Body of pancreas (tissue), 4 donors: ENCODE data around the gene CCDC90B.
A peak's percentile ranks its signal among the peaks of the same experiment; 100 is the strongest.

Experiments used
- POLR2A ChIP-seq, 3 donors: fragments of 450-650 bp; IDR thresholded peaks; one replicate each; pipeline ENCODE4 v1.6.1; 2016; ENCODE audit warnings: antibody characterized with exemption in 3 of 3, mild to moderate bottlenecking in 2 of 3
- TF ChIP-seq, protein P1 (sequence below), 7 experiments: fragments of 450-650 bp in 4 of 7; fragments of 200-600 bp in 3 of 7; sonication (generic) in 3 of 7; IDR thresholded peaks; one replicate each; pipeline ENCODE4 v1.5.1; 2016 to 2019; ENCODE audit warnings: antibody characterized with exemption in 7 of 7

DNA sequence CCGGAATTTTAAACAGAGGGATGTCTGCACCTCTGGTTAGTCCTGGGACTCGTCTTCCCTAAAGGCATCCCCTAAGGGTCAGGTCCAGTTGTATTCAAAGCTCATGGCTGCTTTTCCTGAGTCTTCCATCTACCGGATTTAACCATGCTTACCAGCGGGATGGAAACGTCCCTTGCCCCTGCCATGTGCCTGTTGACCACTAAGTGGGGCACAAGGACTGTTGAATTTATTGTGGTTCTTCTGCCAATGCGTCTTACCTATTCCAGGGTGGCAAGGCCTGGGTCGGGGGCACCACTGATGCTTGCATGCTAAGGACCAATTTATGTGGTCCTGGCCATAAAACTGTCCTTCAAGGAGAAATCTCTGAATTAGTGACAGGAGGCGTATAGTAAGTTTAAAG lies 67.1 kb downstream of the CCDC90B start:
- TF ChIP-seq, protein P1, sequence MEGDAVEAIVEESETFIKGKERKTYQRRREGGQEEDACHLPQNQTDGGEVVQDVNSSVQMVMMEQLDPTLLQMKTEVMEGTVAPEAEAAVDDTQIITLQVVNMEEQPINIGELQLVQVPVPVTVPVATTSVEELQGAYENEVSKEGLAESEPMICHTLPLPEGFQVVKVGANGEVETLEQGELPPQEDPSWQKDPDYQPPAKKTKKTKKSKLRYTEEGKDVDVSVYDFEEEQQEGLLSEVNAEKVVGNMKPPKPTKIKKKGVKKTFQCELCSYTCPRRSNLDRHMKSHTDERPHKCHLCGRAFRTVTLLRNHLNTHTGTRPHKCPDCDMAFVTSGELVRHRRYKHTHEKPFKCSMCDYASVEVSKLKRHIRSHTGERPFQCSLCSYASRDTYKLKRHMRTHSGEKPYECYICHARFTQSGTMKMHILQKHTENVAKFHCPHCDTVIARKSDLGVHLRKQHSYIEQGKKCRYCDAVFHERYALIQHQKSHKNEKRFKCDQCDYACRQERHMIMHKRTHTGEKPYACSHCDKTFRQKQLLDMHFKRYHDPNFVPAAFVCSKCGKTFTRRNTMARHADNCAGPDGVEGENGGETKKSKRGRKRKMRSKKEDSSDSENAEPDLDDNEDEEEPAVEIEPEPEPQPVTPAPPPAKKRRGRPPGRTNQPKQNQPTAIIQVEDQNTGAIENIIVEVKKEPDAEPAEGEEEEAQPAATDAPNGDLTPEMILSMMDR (IDR thresholded peaks at IDR 0.05) = peak in 5 of 7 experiments; percentile 15 to 41 (median 33)
- no peak for TF ChIP-seq POLR2A (IDR thresholded peaks at IDR 0.05)
